ENCODE data around the gene SMURF1. TPM values are rescaled to one million over a fixed set of nuclear protein-coding genes. Genes with fewer than 3 reads are reported as not detected.

The SMURF1 gene
- total RNA-seq, 4 donors from 2014 or later = 26.9 to 74.9 (median 30.2) TPM

- Histone ChIP-seq H3K4me1 (peaks cover 99% of the 10 kb centered on the region), H3K27ac (peak overlapping the region; percentile 84)
These were observed 15.6 kb downstream of the SMURF1 start for GRCh38 chr7:99128076-99128950.

GRCh38 chr7:99127636-99128035, 16.3 kb downstream of the SMURF1 start:
- Histone ChIP-seq H3K4me1 (peaks cover 96% of the 10 kb centered on the region), H3K4me3 (peak overlapping the region; percentile 14)

More at GRCh38 chr7:99128076-99128950, 15.6 kb downstream of the SMURF1 start:
- TF ChIP-seq EP300 (IDR thresholded peaks at IDR 0.05) (no peak), POLR2A (IDR thresholded peaks at IDR 0.05) (no peak), POLR2AphosphoS5 (IDR thresholded peaks at IDR 0.05) (no peak), CTCF (IDR thresholded peaks at IDR 0.05) (no peak)
- H3K27me3 ChIP-seq = no peaks in the 10 kb centered on the region
- H3K36me3 ChIP-seq = no peaks in the 10 kb centered on the region
- no peaks in the 10 kb centered on the region for H3K9me3 ChIP-seq
- H3K4me3 ChIP-seq = peak overlapping the region; percentile 14
- 44% methylated on average over 11 of the region's 11 CpGs for WGBS
- DNase-seq (ENCODE audit: low spot score in 2 of 2) = no peak

GRCh38 chr7:99126921-99127553, 16.9 kb downstream of the SMURF1 start:
- Histone ChIP-seq H3K9me3 (no peaks in the 10 kb centered on the region), H3K27me3 (no peaks in the 10 kb centered on the region), H3K27ac (peak overlapping the region; percentile 84), H3K4me3 (no peak overlapping the region), H3K4me1 (peaks cover 94% of the 10 kb centered on the region), H3K36me3 (no peaks in the 10 kb centered on the region)
- WGBS = 32% methylated on average over 14 of the region's 14 CpGs
- no peak for TF ChIP-seq CTCF (IDR thresholded peaks at IDR 0.05)
- TF ChIP-seq EP300 (IDR thresholded peaks at IDR 0.05) = no peak
- no peak for TF ChIP-seq POLR2AphosphoS5 (IDR thresholded peaks at IDR 0.05)
- TF ChIP-seq POLR2A (IDR thresholded peaks at IDR 0.05) = no peak
- peak in 1 of 2 donors; percentile 82 for DNase-seq (ENCODE audit: low spot score in 2 of 2)

More at GRCh38 chr7:99127636-99128035, 16.3 kb downstream of the SMURF1 start:
- H3K36me3 ChIP-seq = no peaks in the 10 kb centered on the region
- no peak for DNase-seq (ENCODE audit: low spot score in 2 of 2)
- H3K27ac ChIP-seq = peak overlapping the region; percentile 84
- no peaks in the 10 kb centered on the region for H3K9me3 ChIP-seq
- no peak for TF ChIP-seq POLR2AphosphoS5 (IDR thresholded peaks at IDR 0.05)
- no peaks in the 10 kb centered on the region for H3K27me3 ChIP-seq
- WGBS = 41% methylated on average over 6 of the region's 6 CpGs

- WGBS = 72% methylated on average over 4 of the region's 4 CpGs
- DNase-seq (ENCODE audit: low spot score in 2 of 2) = no peak
- peak overlapping the region; percentile 73 for H3K27ac ChIP-seq
- no peaks in the 10 kb centered on the region for H3K9me3 ChIP-seq
- no peak overlapping the region for H3K4me3 ChIP-seq
- H3K36me3 ChIP-seq = no peaks in the 10 kb centered on the region
- H3K4me1 ChIP-seq = peaks cover 92% of the 10 kb centered on the region
- H3K27me3 ChIP-seq = no peaks in the 10 kb centered on the region
- TF ChIP-seq POLR2A (IDR thresholded peaks at IDR 0.05) = no peak
- TF ChIP-seq CTCF (IDR thresholded peaks at IDR 0.05) = no peak
- no peak for TF ChIP-seq EP300 (IDR thresholded peaks at IDR 0.05)
- no peak for TF ChIP-seq POLR2AphosphoS5 (IDR thresholded peaks at IDR 0.05)
These were observed 18.4 kb downstream of the SMURF1 start for GRCh38 chr7:99125505-99125865.

- Histone ChIP-seq H3K9me3 (no peaks in the 10 kb centered on the region), H3K27ac (peak overlapping the region; percentile 73), H3K36me3 (no peaks in the 10 kb centered on the region), H3K27me3 (no peaks in the 10 kb centered on the region), H3K4me3 (no peak overlapping the region), H3K4me1 (peaks cover 87% of the 10 kb centered on the region)
- WGBS = 66% methylated on average over 3 of the region's 3 CpGs
- no peak for DNase-seq (ENCODE audit: low spot score in 2 of 2)
- no peak for TF ChIP-seq POLR2AphosphoS5 (IDR thresholded peaks at IDR 0.05)
- TF ChIP-seq CTCF (IDR thresholded peaks at IDR 0.05) = no peak
- TF ChIP-seq POLR2A (IDR thresholded peaks at IDR 0.05) = no peak
- no peak for TF ChIP-seq EP300 (IDR thresholded peaks at IDR 0.05)
These were observed 19.0 kb downstream of the SMURF1 start for GRCh38 chr7:99124751-99125504.

All from suprapubic skin (tissue), 4 donors.